ENCODE measurements around the gene CHRDL2. TPM values are rescaled to one million over a fixed set of nuclear protein-coding genes. Genes with fewer than 3 reads are reported as not detected.
A peak's percentile ranks its signal among the peaks of the same experiment; 100 is the strongest.

Gene CHRDL2
- total and polyA plus RNA-seq, 2 of the 4 experiments (the other 2 are of a cell fraction) = 0.80 TPM; not detected in 1

DNA sequence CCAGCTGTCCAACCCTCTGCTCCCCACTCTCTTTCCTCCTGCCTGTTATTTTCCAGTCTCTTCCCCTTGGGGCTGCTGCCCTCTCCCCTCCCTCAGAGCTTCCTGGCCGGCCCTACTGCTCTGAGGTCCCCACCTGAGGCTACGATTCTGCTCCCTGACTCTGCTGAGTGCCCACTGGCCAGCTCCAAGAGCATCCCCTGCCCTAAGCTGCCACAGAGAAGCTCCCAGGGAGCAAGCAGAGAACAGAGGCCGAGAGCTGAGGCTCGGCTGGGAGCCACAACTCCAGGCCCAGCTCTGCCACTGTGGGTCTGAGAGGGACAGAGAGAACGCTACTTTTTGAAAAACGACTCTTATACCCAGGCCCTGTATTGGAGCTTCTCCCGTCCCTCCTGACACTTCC lies 61.1 kb downstream of the CHRDL2 start:
- intact Hi-C loops (cut with micrococcal nuclease) = no loop called here
- H3K4me3 ChIP-seq (ENCODE audit: insufficient read depth, low read depth, low read length) = no peak overlapping the region
- POLR2A ChIA-PET (ENCODE audit: unreplicated experiment) = no interaction called here

More for the DNA sequence above, 61.1 kb downstream of the CHRDL2 start:
- Histone ChIP-seq H2AFZ (replicated peaks; ENCODE audit: low read length, poor library complexity) (peak overlapping the region; percentile 17), H3K14ac (replicated peaks; ENCODE audit: low read depth, low read length) (no peak overlapping the region; the same call in 1 of the 2 replicates), H3K9me1 (ENCODE audit: insufficient read depth, low read length) (peaks cover 15% of the 10 kb centered on the region), H4K20me1 (ENCODE audit: insufficient read depth, low read length) (no peaks in the 10 kb centered on the region), H3K79me1 (ENCODE audit: low read depth in 1 of 2, low read length in 2 of 2) (no peaks in the 10 kb centered on the region; a peak in 1 of 4 replicates), H4K8ac (ENCODE audit: low read depth in 2 of 2, low read length in 2 of 2) (peak overlapping the region in 1 of 2 experiments; percentile 36; a peak in 1 of 4 replicates), H3K4me1 (ENCODE audit: control insufficient read depth, insufficient read depth, low read length) (peaks cover 22% of the 10 kb centered on the region), H3K27me3 (ENCODE audit: control insufficient read depth, insufficient read depth, low read length) (no peaks in the 10 kb centered on the region), H2BK20ac (ENCODE audit: low read depth, low read length) (peak overlapping the region; percentile 50; the same call in 1 of the 2 replicates), H2AK9ac (replicated peaks; ENCODE audit: low read depth, low read length, poor library complexity) (no peak overlapping the region), H3K4ac (ENCODE audit: low read depth, low read length) (0 out of 2 replicates have a peak overlapping the region, but pooled peaks have one; percentile 46), H3K9ac (ENCODE audit: low read depth, low read length) (no peak overlapping the region), H2BK120ac (ENCODE audit: low read depth, low read length) (peak overlapping the region; percentile 54; the same call in 1 of the 2 replicates), H3K4me2 (ENCODE audit: low read depth, low read length) (no peak overlapping the region), H2AK5ac (ENCODE audit: low read depth, low read length) (peak overlapping the region; percentile 93), H2BK15ac (ENCODE audit: low read depth, low read length) (peak overlapping the region; percentile 31; the same call in 1 of the 3 replicates), H3K23ac (ENCODE audit: low read depth, low read length) (no peak overlapping the region), H4K5ac (ENCODE audit: low read depth, low read length) (peak overlapping the region; percentile 73), H2BK5ac (ENCODE audit: low read depth, low read length, poor library complexity, severe bottlenecking) (peak overlapping the region; percentile 35), H3K36me3 (ENCODE audit: control insufficient read depth, insufficient read depth, low read length) (no peaks in the 10 kb centered on the region), H3K27ac (ENCODE audit: insufficient read depth, low read length) (no peak overlapping the region; the same call in 1 of the 2 replicates), H3K18ac (ENCODE audit: low read depth, low read length) (peak overlapping the region; percentile 31; the same call in 1 of the 2 replicates), H4K91ac (ENCODE audit: insufficient read depth, low read depth, low read length) (peak overlapping the region; percentile 31; the same call in 1 of the 2 replicates), H3K56ac (ENCODE audit: extremely low read depth, insufficient read depth, low read length) (no peak overlapping the region), H3K9me3 (ENCODE audit: control insufficient read depth, insufficient read depth, low read length) (peaks cover 2% of the 10 kb centered on the region; the same call in 1 of the 2 replicates)
- no TSS peak for BruUV-seq (replicated peaks)
- no peak for ATAC-seq (ENCODE audit: low read depth)
- CTCF ChIA-PET = no interaction called here
- no peak for TF ChIP-seq RAD21 (IDR thresholded peaks at IDR 0.05; ENCODE audit: low read length)
- no peak for TF ChIP-seq FOS (IDR thresholded peaks at IDR 0.05; ENCODE audit: low read depth, low read length)
- TF ChIP-seq CEBPB (IDR thresholded peaks at IDR 0.05; ENCODE audit: low read depth, low read length) = no peak
- TF ChIP-seq MXI1 (IDR thresholded peaks at IDR 0.05; ENCODE audit: borderline replicate concordance, low read depth, low read length) = no peak
- no peak for DNase-seq
- dilution Hi-C loops (cut with HindIII; ENCODE audit: low sequenced_read_pairs, unreplicated experiment) = no loop called here
- in situ Hi-C loops (cut with MboI; ENCODE audit: low sequenced_read_pairs) = no loop called here
- WGBS, 2 experiments (ENCODE audit: extremely low coverage in 2 of 2, insufficient read length in 1 of 2) = 96% methylated on average over 5 of the region's 7 CpGs; no CpG with 5 or more reads in 1 of the 2 experiments
